ENCODE measurements around the gene PCYOX1L.

Gene PCYOX1L

GRCh38 chr5:149323621-149324205 lies 34.1 kb upstream of the PCYOX1L start:
- no peak overlapping the region for H3K4me2 ChIP-seq (ENCODE audit: low read length)
- no peaks in the 10 kb centered on the region for H4K20me1 ChIP-seq (ENCODE audit: insufficient read depth, low read length)
- no peaks in the 10 kb centered on the region for H3K36me3 ChIP-seq (ENCODE audit: insufficient read depth, low read length)
- H3K4me3 ChIP-seq (ENCODE audit: low read depth, low read length, poor library complexity, severe bottlenecking): no peak overlapping the region
- no peaks in the 10 kb centered on the region for H3K79me2 ChIP-seq (ENCODE audit: insufficient read depth, low read length)
- no peak overlapping the region for H3K27ac ChIP-seq (ENCODE audit: low read depth, low read length, poor library complexity, severe bottlenecking)
- no peaks in the 10 kb centered on the region for H3K9me3 ChIP-seq (ENCODE audit: low read length)
- peaks cover 4% of the 10 kb centered on the region; the same call in 1 of the 2 replicates for H3K27me3 ChIP-seq (ENCODE audit: insufficient read depth, low read length)
- H3K9me2 ChIP-seq (ENCODE audit: low read depth, low read length): no peaks in the 10 kb centered on the region
- H3F3A ChIP-seq (ENCODE audit: insufficient read depth, low read length): no peaks in the 10 kb centered on the region
- H3K9ac ChIP-seq (ENCODE audit: low read length): no peak overlapping the region
- H2AFZ ChIP-seq (ENCODE audit: low read length): no peak overlapping the region
- no peak for TF ChIP-seq EZH2 (IDR thresholded peaks at IDR 0.05; ENCODE audit: borderline replicate concordance, low read length)
- TF ChIP-seq, protein P1, sequence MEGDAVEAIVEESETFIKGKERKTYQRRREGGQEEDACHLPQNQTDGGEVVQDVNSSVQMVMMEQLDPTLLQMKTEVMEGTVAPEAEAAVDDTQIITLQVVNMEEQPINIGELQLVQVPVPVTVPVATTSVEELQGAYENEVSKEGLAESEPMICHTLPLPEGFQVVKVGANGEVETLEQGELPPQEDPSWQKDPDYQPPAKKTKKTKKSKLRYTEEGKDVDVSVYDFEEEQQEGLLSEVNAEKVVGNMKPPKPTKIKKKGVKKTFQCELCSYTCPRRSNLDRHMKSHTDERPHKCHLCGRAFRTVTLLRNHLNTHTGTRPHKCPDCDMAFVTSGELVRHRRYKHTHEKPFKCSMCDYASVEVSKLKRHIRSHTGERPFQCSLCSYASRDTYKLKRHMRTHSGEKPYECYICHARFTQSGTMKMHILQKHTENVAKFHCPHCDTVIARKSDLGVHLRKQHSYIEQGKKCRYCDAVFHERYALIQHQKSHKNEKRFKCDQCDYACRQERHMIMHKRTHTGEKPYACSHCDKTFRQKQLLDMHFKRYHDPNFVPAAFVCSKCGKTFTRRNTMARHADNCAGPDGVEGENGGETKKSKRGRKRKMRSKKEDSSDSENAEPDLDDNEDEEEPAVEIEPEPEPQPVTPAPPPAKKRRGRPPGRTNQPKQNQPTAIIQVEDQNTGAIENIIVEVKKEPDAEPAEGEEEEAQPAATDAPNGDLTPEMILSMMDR (IDR thresholded peaks at IDR 0.05; ENCODE audit: low read length): no peak
- H3K4me1 ChIP-seq (ENCODE audit: insufficient read depth, low read length, severe bottlenecking): no peaks in the 10 kb centered on the region

DNA sequence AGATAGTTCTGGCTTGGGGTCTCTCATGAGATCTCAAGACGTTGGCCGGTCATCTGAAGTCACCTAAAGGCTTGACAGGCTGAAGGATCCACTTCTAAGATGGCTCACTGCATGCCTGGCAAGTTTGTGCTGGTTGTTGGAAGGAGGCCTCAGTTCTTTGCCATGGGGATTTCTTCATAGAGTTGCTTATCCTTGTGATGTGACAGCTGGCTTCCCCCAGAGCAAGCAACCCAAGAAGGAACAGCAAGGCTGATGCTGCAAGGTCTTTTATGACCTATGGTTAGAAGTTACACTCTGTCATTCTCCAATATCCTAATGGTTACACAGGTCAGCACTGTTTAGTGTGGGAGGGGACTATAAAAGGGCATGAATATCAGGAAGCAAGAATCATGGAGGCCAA lies 33.2 kb upstream of the PCYOX1L start:
- H3K79me2 ChIP-seq (ENCODE audit: insufficient read depth, low read length): no peaks in the 10 kb centered on the region
- no peak overlapping the region for H3K9ac ChIP-seq (ENCODE audit: low read length)
- no peaks in the 10 kb centered on the region for H3K9me3 ChIP-seq (ENCODE audit: low read length)
- no peak for TF ChIP-seq EZH2 (IDR thresholded peaks at IDR 0.05; ENCODE audit: borderline replicate concordance, low read length)
- TF ChIP-seq, protein P1 (IDR thresholded peaks at IDR 0.05; ENCODE audit: low read length): no peak
- H4K20me1 ChIP-seq (ENCODE audit: insufficient read depth, low read length): no peaks in the 10 kb centered on the region
- no peak overlapping the region for H3K27ac ChIP-seq (ENCODE audit: low read depth, low read length, poor library complexity, severe bottlenecking)
- H3K4me1 ChIP-seq (ENCODE audit: insufficient read depth, low read length, severe bottlenecking): no peaks in the 10 kb centered on the region
- H3K9me2 ChIP-seq (ENCODE audit: low read depth, low read length): no peaks in the 10 kb centered on the region
- H3K27me3 ChIP-seq (ENCODE audit: insufficient read depth, low read length): peaks cover 7% of the 10 kb centered on the region; the same call in 1 of the 2 replicates
- H3K4me3 ChIP-seq (ENCODE audit: low read depth, low read length, poor library complexity, severe bottlenecking): no peak overlapping the region
- no peak overlapping the region for H3K4me2 ChIP-seq (ENCODE audit: low read length)
- H3F3A ChIP-seq (ENCODE audit: insufficient read depth, low read length): no peaks in the 10 kb centered on the region
- H2AFZ ChIP-seq (ENCODE audit: low read length): no peak overlapping the region
- H3K36me3 ChIP-seq (ENCODE audit: insufficient read depth, low read length): no peaks in the 10 kb centered on the region

DNA sequence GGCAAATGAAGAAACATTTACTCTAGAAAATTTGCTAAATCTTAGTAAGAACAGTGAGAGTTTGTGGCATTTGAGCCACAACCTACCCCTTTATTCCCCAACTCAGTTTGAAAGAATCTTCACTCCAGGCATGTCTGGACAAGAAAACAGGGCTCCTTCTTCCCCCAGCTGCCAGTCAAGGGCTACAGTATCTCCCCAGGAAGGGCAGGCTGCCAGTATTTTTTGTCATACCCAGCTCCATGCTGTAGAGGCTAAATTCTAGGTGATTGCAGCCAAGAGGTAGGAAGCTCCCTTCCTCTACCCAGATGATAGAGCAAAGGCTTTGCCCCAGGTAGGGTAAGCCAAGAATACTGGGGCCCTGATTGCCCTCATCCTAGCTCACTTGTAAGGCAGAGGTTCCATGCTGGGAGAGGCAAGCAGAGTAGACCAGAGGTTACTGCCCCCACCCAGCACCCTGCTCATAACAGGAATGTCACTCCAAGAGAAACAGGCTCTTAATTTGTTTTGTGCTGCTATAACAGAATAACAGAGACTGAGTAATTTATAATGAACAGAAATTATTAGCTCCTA lies 32.6 kb upstream of the PCYOX1L start:
- TF ChIP-seq, protein P1 (IDR thresholded peaks at IDR 0.05; ENCODE audit: low read length): no peak
- no peak for TF ChIP-seq EZH2 (IDR thresholded peaks at IDR 0.05; ENCODE audit: borderline replicate concordance, low read length)
- Histone ChIP-seq H3K27ac (ENCODE audit: low read depth, low read length, poor library complexity, severe bottlenecking) (no peak overlapping the region), H3K9me3 (ENCODE audit: low read length) (no peaks in the 10 kb centered on the region), H3F3A (ENCODE audit: insufficient read depth, low read length) (no peaks in the 10 kb centered on the region), H3K4me2 (ENCODE audit: low read length) (no peak overlapping the region), H3K4me3 (ENCODE audit: low read depth, low read length, poor library complexity, severe bottlenecking) (no peak overlapping the region), H3K9me2 (ENCODE audit: low read depth, low read length) (no peaks in the 10 kb centered on the region), H3K4me1 (ENCODE audit: insufficient read depth, low read length, severe bottlenecking) (no peaks in the 10 kb centered on the region), H3K79me2 (ENCODE audit: insufficient read depth, low read length) (no peaks in the 10 kb centered on the region), H3K9ac (ENCODE audit: low read length) (no peak overlapping the region), H4K20me1 (ENCODE audit: insufficient read depth, low read length) (no peaks in the 10 kb centered on the region), H3K27me3 (ENCODE audit: insufficient read depth, low read length) (peaks cover 7% of the 10 kb centered on the region; the same call in 1 of the 2 replicates), H3K36me3 (ENCODE audit: insufficient read depth, low read length) (no peaks in the 10 kb centered on the region), H2AFZ (ENCODE audit: low read length) (no peak overlapping the region)

All from OCI-LY1 (cell line).